ENCODE data around the gene CNTNAP2. TPM values are rescaled to one million over a fixed set of nuclear protein-coding genes. Genes with fewer than 3 reads are reported as not detected.

The CNTNAP2 gene
- total and polyA plus RNA-seq, 2 of the 4 experiments (the other 2 are of a cell fraction), result not detected

DNA sequence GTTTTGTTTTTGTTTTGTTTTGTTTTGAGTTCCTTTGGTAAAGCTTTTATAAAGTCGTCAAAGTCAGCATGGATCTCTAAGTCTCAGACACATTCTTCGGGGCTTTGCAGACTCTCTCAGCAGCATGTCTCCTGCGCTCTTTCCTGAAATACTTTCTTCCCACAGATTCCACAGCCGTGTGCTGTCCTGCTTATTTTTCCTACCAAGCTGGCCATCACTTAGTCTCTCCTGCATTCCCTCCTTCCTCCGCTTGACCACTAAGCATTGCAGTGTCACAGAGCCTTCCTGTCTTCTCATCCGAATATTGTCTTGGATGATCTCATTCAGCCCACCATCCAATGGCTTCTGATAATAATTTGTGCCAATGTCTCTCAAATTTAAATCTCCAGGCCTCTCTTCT is 2039.6 kb downstream of the CNTNAP2 start:
- Histone ChIP-seq H3K4me1 (ENCODE audit: control insufficient read depth, insufficient read depth, low read length) (no peaks in the 10 kb centered on the region), H3K4me2 (ENCODE audit: low read depth, low read length) (no peak overlapping the region), H2BK5ac (ENCODE audit: low read depth, low read length, poor library complexity, severe bottlenecking) (no peak overlapping the region), H2BK20ac (ENCODE audit: low read depth, low read length) (no peak overlapping the region), H4K91ac (ENCODE audit: insufficient read depth, low read depth, low read length) (no peak overlapping the region), H4K20me1 (ENCODE audit: insufficient read depth, low read length) (no peaks in the 10 kb centered on the region), H3K4ac (ENCODE audit: low read depth, low read length) (no peak overlapping the region), H2AFZ (replicated peaks; ENCODE audit: low read length, poor library complexity) (no peak overlapping the region), H2BK15ac (ENCODE audit: low read depth, low read length) (no peak overlapping the region), H3K27me3 (ENCODE audit: control insufficient read depth, insufficient read depth, low read length) (no peaks in the 10 kb centered on the region), H3K9ac (ENCODE audit: low read depth, low read length) (no peak overlapping the region), H3K9me1 (ENCODE audit: insufficient read depth, low read length) (no peaks in the 10 kb centered on the region), H3K9me3 (ENCODE audit: control insufficient read depth, insufficient read depth, low read length) (peaks cover 24% of the 10 kb centered on the region), H3K14ac (replicated peaks; ENCODE audit: low read depth, low read length) (no peak overlapping the region), H2AK9ac (replicated peaks; ENCODE audit: low read depth, low read length, poor library complexity) (no peak overlapping the region), H3K56ac (ENCODE audit: extremely low read depth, insufficient read depth, low read length) (no peak overlapping the region), H4K8ac (ENCODE audit: low read depth in 2 of 2, low read length in 2 of 2) (no peak overlapping the region), H3K23ac (ENCODE audit: low read depth, low read length) (no peak overlapping the region), H4K5ac (ENCODE audit: low read depth, low read length) (no peak overlapping the region), H3K36me3 (ENCODE audit: control insufficient read depth, insufficient read depth, low read length) (no peaks in the 10 kb centered on the region), H3K79me1 (ENCODE audit: low read depth in 1 of 2, low read length in 2 of 2) (no peaks in the 10 kb centered on the region), H3K4me3 (ENCODE audit: insufficient read depth, low read depth, low read length) (no peak overlapping the region), H3K18ac (ENCODE audit: low read depth, low read length) (no peak overlapping the region), H2BK120ac (ENCODE audit: low read depth, low read length) (no peak overlapping the region), H2AK5ac (ENCODE audit: low read depth, low read length) (no peak overlapping the region), H3K27ac (ENCODE audit: insufficient read depth, low read length) (no peak overlapping the region)
- ChIA-PET POLR2A (ENCODE audit: unreplicated experiment) (no interaction called here), CTCF (no interaction called here)
- no peak for ATAC-seq (ENCODE audit: low read depth)
- no TSS peak for BruUV-seq (replicated peaks)
- dilution Hi-C loops (cut with HindIII; ENCODE audit: low sequenced_read_pairs, unreplicated experiment), result no loop called here
- WGBS, 2 experiments (ENCODE audit: extremely low coverage in 2 of 2, insufficient read length in 1 of 2), result 65% methylated on average over 4 of the region's 6 CpGs; no CpG with 5 or more reads in 1 of the 2 experiments
- DNase-seq, result peak; percentile 1
- no peak for TF ChIP-seq SMC3 (IDR thresholded peaks at IDR 0.05; ENCODE audit: low read depth, low read length)
- TF ChIP-seq RCOR1 (IDR thresholded peaks at IDR 0.05; ENCODE audit: insufficient replicate concordance, low read length), result no peak
- TF ChIP-seq NFE2L2 (IDR thresholded peaks at IDR 0.05; ENCODE audit: low read depth, low read length), result no peak
- no peak for TF ChIP-seq POLR2A (IDR thresholded peaks at IDR 0.05; ENCODE audit: low read depth, low read length)
- TF ChIP-seq MAFK (IDR thresholded peaks at IDR 0.05; ENCODE audit: low read depth, low read length), result no peak
- no peak for TF ChIP-seq BHLHE40 (IDR thresholded peaks at IDR 0.05; ENCODE audit: low read depth, low read length)
- no peak for TF ChIP-seq CEBPB (IDR thresholded peaks at IDR 0.05; ENCODE audit: low read depth, low read length)
- in situ Hi-C loops (cut with MboI; ENCODE audit: low sequenced_read_pairs), result no loop called here
- intact Hi-C loops (cut with micrococcal nuclease), result no loop called here
